ENCODE measurements around the gene SNPH.

DNA sequence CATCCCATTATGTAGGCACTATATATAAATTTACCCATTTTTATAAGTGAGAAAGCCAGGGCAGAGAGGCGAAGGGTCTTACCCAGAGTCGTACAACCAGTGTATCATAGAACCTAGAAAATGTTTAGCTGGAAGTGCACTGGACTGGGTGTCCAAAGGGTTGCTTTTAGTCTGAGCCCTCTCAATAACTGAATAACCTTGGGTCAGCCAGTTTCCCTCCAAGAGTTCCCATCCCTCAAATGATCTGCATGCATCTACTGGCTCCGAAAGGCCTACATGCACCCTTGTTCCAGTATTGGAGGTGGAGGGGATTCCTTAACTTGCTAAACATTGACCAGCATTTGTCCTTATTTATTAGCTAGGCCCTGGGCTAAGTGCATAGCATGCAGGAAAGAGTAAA lies 3.8 kb downstream of the SNPH start:
- TF ChIP-seq POLR2A (IDR thresholded peaks at IDR 0.05; ENCODE audit: low read depth, low read length) (no peak), MAFK (IDR thresholded peaks at IDR 0.05; ENCODE audit: low read depth, low read length) (no peak), RFX5 (IDR thresholded peaks at IDR 0.05; ENCODE audit: low read depth, low read length) (no peak), CEBPB (IDR thresholded peaks at IDR 0.05; ENCODE audit: low read depth, low read length) (no peak), RAD21 (IDR thresholded peaks at IDR 0.05; ENCODE audit: low read length) (no peak), SMC3 (IDR thresholded peaks at IDR 0.05; ENCODE audit: low read depth, low read length) (no peak), RCOR1 (IDR thresholded peaks at IDR 0.05; ENCODE audit: insufficient replicate concordance, low read length) (no peak)
- TF ChIP-seq, protein P1, sequence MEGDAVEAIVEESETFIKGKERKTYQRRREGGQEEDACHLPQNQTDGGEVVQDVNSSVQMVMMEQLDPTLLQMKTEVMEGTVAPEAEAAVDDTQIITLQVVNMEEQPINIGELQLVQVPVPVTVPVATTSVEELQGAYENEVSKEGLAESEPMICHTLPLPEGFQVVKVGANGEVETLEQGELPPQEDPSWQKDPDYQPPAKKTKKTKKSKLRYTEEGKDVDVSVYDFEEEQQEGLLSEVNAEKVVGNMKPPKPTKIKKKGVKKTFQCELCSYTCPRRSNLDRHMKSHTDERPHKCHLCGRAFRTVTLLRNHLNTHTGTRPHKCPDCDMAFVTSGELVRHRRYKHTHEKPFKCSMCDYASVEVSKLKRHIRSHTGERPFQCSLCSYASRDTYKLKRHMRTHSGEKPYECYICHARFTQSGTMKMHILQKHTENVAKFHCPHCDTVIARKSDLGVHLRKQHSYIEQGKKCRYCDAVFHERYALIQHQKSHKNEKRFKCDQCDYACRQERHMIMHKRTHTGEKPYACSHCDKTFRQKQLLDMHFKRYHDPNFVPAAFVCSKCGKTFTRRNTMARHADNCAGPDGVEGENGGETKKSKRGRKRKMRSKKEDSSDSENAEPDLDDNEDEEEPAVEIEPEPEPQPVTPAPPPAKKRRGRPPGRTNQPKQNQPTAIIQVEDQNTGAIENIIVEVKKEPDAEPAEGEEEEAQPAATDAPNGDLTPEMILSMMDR (conservative IDR thresholded peaks at IDR 0.05; ENCODE audit: low read depth, low read length): no peak

Measured in IMR-90 (cell line).